Brain microvascular endothelial cell (primary cell): ENCODE measurements around the gene CENPT.

Experiments
- DNase-seq: peaks from one replicate; pipeline ENCODE4 v3.0.0-alpha.2; 2020
- H3K27ac ChIP-seq: fragments of 250-450 bp; sonication (Bioruptor Pico); 2 replicates; pipeline ENCODE4 v1.5.1; 2020; ENCODE audit warnings: mild to moderate bottlenecking, moderate library complexity
- H3K27me3 ChIP-seq: fragments of 250-450 bp; sonication (Bioruptor Pico); replicated peaks from 2 replicates; pipeline ENCODE4 v1.5.1; 2020; ENCODE audit warnings: mild to moderate bottlenecking
- H3K36me3 ChIP-seq: fragments of 250-450 bp; sonication (Bioruptor Pico); replicated peaks from 2 replicates; pipeline ENCODE4 v1.5.1; 2020; ENCODE audit warnings: mild to moderate bottlenecking
- H3K4me3 ChIP-seq: 2 replicates; pipeline ENCODE4 v1.5.1; 2011; ENCODE audit warnings: low read depth, mild to moderate bottlenecking, control low read depth, low read length, moderate library complexity
- in situ Hi-C: cut with HindIII; loops from 2 replicates; pipeline ENCODE4 v1.10.0; 2017; ENCODE audit warnings: low sequenced_read_pairs, low pct_ligation_motif_present
- TF ChIP-seq, protein P1 (sequence below): IDR thresholded peaks from 2 replicates; pipeline ENCODE4 v1.5.1; 2011; ENCODE audit warnings: low read depth, mild to moderate bottlenecking, moderate library complexity, low read length, control low read depth, inconsistent platforms; ENCODE audit errors: missing control alignments

Gene CENPT

DNA sequence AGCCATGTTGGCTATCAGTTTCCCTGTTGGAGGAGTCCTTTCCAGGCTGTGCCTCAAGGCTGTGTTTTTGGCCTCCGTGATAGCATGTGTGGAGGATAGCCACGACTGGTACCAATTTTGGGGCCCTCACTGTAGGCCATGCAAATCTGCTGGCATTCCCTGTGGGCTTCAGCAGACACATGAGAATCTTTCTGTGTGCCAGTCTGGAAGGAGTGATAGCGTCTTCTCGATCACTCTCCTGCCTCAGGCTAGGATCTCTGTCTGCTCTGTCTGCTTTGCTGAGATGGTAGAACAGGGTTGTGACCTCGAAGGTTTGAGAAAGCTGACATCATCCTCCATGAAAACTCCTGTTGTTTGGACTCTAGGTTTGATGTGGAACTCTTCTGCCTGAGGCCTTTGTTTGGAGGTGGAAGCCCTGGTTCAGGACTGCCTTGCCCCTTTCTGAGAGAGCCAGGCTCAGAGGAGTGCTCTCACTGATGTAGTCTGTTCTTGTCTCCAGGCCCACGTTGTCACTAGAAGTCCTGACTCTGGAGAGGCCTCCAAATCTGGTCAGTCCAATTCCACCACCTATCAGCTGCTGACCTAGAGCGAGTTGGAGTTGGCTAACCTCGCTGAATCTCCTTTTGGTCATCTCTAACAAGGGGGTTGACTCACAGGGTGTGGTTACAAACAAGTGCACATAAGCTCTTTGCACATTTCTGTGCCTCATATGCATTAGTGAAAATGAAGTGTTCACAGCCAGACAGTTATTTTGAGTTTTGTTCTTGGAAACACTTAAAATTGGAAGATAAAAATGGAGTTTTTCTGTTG lies 13.3 kb upstream of the CENPT start:
- TF ChIP-seq, protein P1, sequence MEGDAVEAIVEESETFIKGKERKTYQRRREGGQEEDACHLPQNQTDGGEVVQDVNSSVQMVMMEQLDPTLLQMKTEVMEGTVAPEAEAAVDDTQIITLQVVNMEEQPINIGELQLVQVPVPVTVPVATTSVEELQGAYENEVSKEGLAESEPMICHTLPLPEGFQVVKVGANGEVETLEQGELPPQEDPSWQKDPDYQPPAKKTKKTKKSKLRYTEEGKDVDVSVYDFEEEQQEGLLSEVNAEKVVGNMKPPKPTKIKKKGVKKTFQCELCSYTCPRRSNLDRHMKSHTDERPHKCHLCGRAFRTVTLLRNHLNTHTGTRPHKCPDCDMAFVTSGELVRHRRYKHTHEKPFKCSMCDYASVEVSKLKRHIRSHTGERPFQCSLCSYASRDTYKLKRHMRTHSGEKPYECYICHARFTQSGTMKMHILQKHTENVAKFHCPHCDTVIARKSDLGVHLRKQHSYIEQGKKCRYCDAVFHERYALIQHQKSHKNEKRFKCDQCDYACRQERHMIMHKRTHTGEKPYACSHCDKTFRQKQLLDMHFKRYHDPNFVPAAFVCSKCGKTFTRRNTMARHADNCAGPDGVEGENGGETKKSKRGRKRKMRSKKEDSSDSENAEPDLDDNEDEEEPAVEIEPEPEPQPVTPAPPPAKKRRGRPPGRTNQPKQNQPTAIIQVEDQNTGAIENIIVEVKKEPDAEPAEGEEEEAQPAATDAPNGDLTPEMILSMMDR = no peak
- in situ Hi-C loops = no loop called here
- DNase-seq = peak; percentile 46
- H3K27ac ChIP-seq = peak overlapping the region; percentile 25
- peaks cover 20% of the 10 kb centered on the region for H3K36me3 ChIP-seq
- H3K4me3 ChIP-seq = no peak overlapping the region
- no peaks in the 10 kb centered on the region for H3K27me3 ChIP-seq

DNA sequence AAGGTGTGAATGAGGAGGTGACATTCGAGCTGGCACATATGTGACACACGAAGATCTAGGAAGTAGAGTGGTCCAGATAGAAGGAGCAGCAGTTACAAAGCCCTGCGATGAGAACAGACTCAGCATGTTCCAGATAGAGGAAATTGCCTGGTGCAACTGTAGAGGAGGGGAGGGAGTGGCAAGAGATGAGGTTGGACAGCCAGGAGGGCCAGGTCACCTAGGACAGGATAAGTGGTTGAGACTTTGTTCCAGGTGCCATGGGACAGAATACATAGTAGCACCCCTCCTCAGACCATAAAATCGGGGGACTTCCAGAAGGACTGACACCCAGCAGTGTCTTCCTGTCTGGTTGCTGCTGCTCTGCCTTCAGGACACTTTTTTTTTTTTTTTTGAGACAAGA lies 11.0 kb upstream of the CENPT start:
- TF ChIP-seq, protein P1 = no peak
- peaks cover 9% of the 10 kb centered on the region for H3K36me3 ChIP-seq
- in situ Hi-C loops = no loop called here
- H3K27me3 ChIP-seq = no peaks in the 10 kb centered on the region
- no peak overlapping the region for H3K4me3 ChIP-seq
- peak overlapping the region; percentile 96 for H3K27ac ChIP-seq
- no peak for DNase-seq

DNA sequence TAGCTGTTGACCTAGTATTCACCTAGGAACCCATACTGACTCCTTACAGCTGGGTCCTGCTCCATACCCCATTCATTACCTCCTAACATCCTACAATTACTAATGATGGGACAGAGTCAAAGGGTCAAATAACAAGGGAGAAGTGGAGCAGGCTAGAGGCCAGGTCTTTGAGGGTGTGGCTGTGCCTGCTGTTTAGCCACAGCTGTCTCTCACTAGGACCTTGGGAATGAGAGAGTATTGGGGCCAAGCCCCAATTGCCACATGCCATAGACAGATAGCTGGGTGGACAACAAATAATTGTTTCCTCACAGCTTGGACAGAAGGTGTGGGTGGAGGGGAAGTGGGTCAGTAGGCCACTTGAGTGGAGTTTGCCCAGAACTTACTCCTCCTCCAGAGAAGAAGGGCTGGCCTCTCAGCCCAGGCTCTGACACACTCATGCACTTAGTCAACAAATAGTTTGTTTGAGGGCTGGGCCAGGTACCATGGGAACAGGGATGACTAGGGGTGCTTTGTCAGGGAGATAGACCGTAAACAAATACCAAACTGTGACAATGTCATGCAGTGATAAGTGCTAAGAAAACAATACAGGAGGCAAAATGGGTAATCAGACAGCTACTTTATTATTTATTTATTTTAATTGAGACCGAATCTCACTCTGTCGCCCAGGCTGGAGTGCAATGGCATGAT lies 10.2 kb upstream of the CENPT start:
- no peaks in the 10 kb centered on the region for H3K27me3 ChIP-seq
- in situ Hi-C loops = no loop called here
- peak overlapping the region; percentile 96 for H3K27ac ChIP-seq
- H3K4me3 ChIP-seq = no peak overlapping the region
- DNase-seq = peak; percentile 96
- H3K36me3 ChIP-seq = peaks cover 9% of the 10 kb centered on the region
- TF ChIP-seq, protein P1 = no peak

DNA sequence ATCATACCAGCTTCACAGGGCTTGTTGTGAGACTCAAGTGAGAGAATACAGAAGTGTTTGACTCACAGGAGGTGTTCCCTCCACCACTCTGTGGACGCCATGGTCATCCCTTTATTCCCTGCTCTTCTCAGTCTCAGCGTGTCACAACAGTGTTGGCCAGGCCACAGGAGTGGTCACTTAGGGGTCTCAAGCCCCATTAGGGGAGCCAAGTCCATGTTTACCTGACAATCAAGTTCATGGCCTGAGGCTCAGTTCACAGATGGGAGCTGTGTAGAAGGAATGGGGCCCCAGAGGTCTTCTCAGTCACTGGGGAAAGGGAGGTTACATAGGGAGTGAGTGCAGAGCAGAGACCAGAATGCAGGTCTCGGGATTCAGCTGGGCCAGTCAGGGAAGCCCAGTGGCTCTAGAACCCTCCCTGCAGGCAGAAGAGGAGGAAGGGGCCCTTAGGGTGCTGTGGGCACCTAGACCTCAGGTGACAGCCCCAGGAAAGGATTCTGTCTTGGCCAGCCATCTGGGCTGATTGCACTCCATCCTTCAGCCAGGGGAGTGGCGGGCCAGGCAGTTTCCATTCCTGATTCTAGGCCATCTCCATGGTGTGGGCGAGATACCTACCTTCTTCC lies 9.5 kb upstream of the CENPT start:
- in situ Hi-C loops = no loop called here
- no peak overlapping the region for H3K4me3 ChIP-seq

DNA sequence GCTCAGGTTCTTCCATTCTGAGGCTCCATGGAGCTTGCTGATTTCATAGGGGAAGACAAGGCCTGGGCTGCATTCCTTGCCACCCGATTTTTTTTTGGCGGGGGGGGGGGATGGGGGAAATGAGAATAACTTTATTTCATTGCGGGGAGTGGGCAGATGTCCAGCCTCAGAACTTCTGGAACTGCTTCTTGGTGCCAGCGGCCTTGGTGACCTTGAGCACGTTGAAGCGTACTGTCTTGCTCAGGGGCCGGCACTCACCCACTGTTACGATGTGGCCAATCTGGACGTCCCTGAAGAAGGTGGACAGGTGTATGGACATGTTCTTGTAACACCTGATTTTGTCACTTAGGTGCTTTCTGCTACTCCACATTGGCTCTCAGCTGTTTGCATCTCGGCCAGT lies 8.3 kb upstream of the CENPT start:
- H3K27me3 ChIP-seq = no peaks in the 10 kb centered on the region
- DNase-seq = no peak
- in situ Hi-C loops = no loop called here
- no peak overlapping the region for H3K27ac ChIP-seq
- TF ChIP-seq, protein P1 = no peak
- H3K36me3 ChIP-seq = peaks cover 8% of the 10 kb centered on the region
- no peak overlapping the region for H3K4me3 ChIP-seq

More for the DNA sequence above, 9.5 kb upstream of the CENPT start:
- peak overlapping the region; percentile 96 for H3K27ac ChIP-seq
- DNase-seq = no peak
- TF ChIP-seq, protein P1 = no peak
- H3K27me3 ChIP-seq = no peaks in the 10 kb centered on the region
- peaks cover 9% of the 10 kb centered on the region for H3K36me3 ChIP-seq
